Progenitor cell of endocrine pancreas (in vitro differentiated cells): Measurements from ENCODE around the gene NLRC3. TPM values are rescaled to one million over a fixed set of nuclear protein-coding genes. Genes with fewer than 3 reads are reported as not detected.

Source experiments
- DNase-seq: peaks from one replicate; pipeline ENCODE4 v3.0.0; 2021; ENCODE audit warnings: low spot score; ENCODE audit not compliant: unreplicated experiment
- H3K27ac Mint-ChIP-seq: 2 replicates; pipeline ENCODE4 v1.8.0; 2021; ENCODE audit warnings: mild to moderate bottlenecking, moderate library complexity, mixed read lengths
- H3K27me3 Mint-ChIP-seq: 2 replicates; pipeline ENCODE4 v1.8.0; 2021; ENCODE audit warnings: mixed read lengths
- H3K36me3 Mint-ChIP-seq: 2 replicates; pipeline ENCODE4 v1.8.0; 2022; ENCODE audit warnings: mixed read lengths; ENCODE audit not compliant: insufficient read depth
- H3K4me1 Mint-ChIP-seq: 2 replicates; pipeline ENCODE4 v1.8.0; 2021; ENCODE audit warnings: low read depth, mixed read lengths
- H3K4me3 Mint-ChIP-seq: 2 replicates; pipeline ENCODE4 v1.8.0; 2021; ENCODE audit warnings: low read depth, mild to moderate bottlenecking, moderate library complexity, mixed read lengths
- H3K9me3 Mint-ChIP-seq: 2 replicates; pipeline ENCODE4 v1.8.0; 2021; ENCODE audit warnings: low read depth, mixed read lengths
- total RNA-seq: library from RNA; stranded (reverse); gene quantifications from 2 replicates; pipeline ENCODE4 v1.2.1, GENCODE V29; 2021
- TF ChIP-seq, protein P1 (sequence below): fragments of 200-600 bp; sonication (generic); IDR thresholded peaks from one replicate; pipeline ENCODE4 v1.5.0; 2021; ENCODE audit warnings: antibody characterized with exemption, mild to moderate bottlenecking; ENCODE audit not compliant: unreplicated experiment

Gene NLRC3
- total RNA-seq, 1 donor from 2014 or later: 0.14 TPM

DNA sequence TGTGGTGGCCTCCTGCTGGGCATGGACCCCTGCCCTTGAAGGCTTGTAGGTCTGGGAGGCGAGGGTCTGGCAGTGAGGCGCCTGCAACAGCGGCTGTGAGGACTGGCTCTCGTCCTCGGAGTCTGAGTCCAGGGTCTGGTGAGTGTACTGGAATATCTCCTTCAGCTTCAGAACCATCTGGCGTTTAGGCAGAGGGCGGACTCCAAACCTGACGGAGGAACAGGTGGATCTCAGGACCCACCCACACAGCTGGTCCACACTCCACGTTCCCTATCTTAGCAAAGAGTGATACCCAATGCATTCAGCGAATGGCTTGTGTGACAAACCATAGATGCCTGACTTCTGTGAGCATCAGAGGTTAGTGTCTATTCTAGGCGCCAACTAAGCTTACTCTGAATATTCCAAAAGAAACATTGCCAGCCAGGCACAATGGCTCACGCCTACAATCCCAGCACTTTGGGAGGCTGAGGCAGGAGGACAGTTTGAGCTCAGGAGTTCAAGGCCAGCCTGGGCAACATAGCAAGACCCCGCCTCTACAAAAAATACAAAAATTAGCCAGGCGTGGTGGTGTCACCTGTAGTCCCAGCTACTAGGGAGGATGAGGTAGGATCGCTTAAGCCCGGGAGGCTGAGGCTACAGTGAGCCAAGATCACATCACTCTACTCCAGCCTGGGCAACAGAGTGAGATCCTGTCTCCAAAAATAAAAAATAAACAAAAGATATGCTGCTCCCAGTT, 6.3 kb upstream of the NLRC3 start:
- Mint-ChIP-seq H3K4me3 (no peak overlapping the region), H3K4me1 (no peaks in the 10 kb centered on the region), H3K36me3 (peaks cover 3% of the 10 kb centered on the region), H3K27me3 (no peaks in the 10 kb centered on the region), H3K27ac (no peak overlapping the region), H3K9me3 (no peaks in the 10 kb centered on the region)
- TF ChIP-seq, protein P1, sequence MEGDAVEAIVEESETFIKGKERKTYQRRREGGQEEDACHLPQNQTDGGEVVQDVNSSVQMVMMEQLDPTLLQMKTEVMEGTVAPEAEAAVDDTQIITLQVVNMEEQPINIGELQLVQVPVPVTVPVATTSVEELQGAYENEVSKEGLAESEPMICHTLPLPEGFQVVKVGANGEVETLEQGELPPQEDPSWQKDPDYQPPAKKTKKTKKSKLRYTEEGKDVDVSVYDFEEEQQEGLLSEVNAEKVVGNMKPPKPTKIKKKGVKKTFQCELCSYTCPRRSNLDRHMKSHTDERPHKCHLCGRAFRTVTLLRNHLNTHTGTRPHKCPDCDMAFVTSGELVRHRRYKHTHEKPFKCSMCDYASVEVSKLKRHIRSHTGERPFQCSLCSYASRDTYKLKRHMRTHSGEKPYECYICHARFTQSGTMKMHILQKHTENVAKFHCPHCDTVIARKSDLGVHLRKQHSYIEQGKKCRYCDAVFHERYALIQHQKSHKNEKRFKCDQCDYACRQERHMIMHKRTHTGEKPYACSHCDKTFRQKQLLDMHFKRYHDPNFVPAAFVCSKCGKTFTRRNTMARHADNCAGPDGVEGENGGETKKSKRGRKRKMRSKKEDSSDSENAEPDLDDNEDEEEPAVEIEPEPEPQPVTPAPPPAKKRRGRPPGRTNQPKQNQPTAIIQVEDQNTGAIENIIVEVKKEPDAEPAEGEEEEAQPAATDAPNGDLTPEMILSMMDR: no peak
- no peak for DNase-seq

DNA sequence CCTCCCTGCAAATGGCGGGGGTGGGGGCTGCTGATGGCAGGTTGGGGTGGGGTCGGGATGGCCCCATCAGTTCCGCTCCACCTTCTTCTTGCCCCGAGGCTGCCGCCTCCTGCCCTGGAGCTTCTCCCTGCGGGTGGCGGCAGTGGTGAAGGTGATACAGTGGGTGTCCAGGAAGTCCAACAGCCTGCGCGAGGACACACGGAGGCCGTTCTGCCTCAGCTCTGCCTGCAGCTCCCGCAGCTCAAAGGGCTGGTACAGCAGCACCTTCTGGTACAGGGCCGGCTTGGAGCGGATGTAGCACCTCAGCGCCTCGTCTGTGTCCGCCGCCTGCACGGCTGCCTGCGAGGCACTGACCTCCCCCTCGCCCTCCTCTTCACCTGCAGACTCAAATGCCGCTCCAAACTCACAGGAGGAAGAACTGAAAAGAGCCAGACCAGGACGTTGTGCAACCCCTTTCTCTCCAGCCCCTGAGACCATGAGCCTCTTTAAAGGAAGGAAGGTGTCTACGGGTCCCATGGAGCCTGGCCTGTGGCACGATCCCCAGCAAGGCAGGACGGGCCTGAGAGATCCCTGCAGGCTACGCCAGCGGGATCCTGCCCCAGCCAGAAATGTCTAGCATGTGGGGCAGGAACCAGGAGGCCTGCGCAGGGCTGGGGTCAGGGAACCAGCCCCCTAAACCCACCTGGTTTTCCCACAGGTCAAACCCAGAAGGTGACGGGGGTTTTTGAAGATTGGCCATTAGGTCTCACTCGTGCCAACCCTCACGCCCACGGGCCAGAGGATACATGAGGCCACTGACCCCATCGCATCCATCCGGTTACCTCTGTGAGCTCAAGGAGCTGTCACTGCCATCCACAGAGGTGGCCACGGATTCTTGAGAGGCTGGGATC, 5.3 kb upstream of the NLRC3 start:
- H3K4me1 Mint-ChIP-seq: no peaks in the 10 kb centered on the region
- no peaks in the 10 kb centered on the region for H3K27me3 Mint-ChIP-seq
- no peak for DNase-seq
- H3K36me3 Mint-ChIP-seq: peaks cover 2% of the 10 kb centered on the region
- H3K9me3 Mint-ChIP-seq: no peaks in the 10 kb centered on the region
- H3K4me3 Mint-ChIP-seq: no peak overlapping the region
- TF ChIP-seq, protein P1: no peak
- H3K27ac Mint-ChIP-seq: no peak overlapping the region

DNA sequence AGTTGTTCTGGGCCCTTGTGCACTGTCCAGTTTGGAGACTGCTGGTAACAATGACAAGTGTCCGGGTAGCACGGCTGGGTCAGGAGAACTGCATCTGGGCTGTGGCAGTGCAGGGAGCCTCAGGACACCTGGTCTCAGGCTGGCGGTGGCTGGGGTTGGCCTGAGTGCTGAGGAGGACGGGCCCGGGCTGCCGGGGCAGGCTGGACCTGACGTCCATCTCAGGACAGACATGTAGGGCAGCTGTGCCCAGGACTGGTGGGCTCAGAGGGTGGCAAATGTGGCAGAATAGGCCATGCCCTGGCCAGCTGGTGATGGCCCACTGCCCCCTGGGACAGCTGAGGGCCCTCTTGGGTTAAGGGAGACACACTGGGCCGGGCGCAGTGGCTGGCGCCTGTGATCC, 4.2 kb upstream of the NLRC3 start:
- no peaks in the 10 kb centered on the region for H3K9me3 Mint-ChIP-seq
- no peaks in the 10 kb centered on the region for H3K4me1 Mint-ChIP-seq
- H3K27me3 Mint-ChIP-seq: no peaks in the 10 kb centered on the region
- H3K4me3 Mint-ChIP-seq: no peak overlapping the region
- H3K36me3 Mint-ChIP-seq: peaks cover 2% of the 10 kb centered on the region
- no peak overlapping the region for H3K27ac Mint-ChIP-seq
- DNase-seq: no peak
- TF ChIP-seq, protein P1: no peak

DNA sequence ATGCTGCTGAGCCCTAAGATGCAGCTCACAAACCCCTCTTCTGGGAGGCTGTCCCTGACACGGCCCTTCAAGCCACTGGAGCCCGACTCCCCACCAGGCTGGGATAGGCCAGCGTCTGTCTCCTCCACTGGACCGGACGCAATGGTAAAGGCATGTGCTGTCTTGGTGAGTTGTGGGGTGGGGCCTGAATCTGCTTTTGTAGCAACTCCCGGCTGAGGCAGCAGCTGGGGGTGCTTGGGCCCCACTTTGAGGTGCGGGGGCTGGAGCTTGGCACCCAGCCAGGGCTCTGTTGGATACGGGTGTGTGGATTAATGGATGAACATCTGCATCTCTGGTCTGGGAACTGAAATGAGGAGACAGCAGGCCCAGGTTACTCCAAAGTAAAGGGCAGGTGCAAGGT, 3.5 kb upstream of the NLRC3 start:
- no peak overlapping the region for H3K4me3 Mint-ChIP-seq
- H3K27ac Mint-ChIP-seq: no peak overlapping the region
- H3K36me3 Mint-ChIP-seq: peaks cover 2% of the 10 kb centered on the region
- no peaks in the 10 kb centered on the region for H3K9me3 Mint-ChIP-seq
- no peaks in the 10 kb centered on the region for H3K27me3 Mint-ChIP-seq
- H3K4me1 Mint-ChIP-seq: no peaks in the 10 kb centered on the region
- TF ChIP-seq, protein P1: no peak
- DNase-seq: no peak

DNA sequence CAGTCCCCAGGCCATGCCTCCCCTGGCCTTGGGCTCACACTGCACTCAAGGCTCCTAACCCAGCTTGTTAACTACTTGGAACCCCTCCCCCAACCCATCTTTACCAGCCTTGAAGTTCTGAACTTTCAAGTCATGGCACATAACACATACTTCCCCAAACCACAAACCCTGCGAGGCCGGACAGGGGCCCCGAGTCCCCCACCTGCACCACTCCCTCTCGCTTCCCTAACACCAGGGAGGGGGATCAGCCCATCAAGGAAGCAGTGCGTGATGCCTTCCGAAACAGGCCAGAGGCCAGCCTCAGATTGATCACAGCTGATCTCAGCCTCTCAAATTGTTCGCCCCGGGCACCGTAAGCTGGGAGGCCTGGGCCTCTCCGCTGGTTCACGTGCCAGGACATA, 3.0 kb upstream of the NLRC3 start:
- H3K4me3 Mint-ChIP-seq: no peak overlapping the region
- H3K36me3 Mint-ChIP-seq: peaks cover 2% of the 10 kb centered on the region
- H3K4me1 Mint-ChIP-seq: no peaks in the 10 kb centered on the region
- no peaks in the 10 kb centered on the region for H3K9me3 Mint-ChIP-seq
- no peak for DNase-seq
- H3K27ac Mint-ChIP-seq: peak overlapping the region; percentile 41
- TF ChIP-seq, protein P1: no peak
- H3K27me3 Mint-ChIP-seq: no peaks in the 10 kb centered on the region
